Measurements from ENCODE around the gene ANAPC1.
"Not testable (repeated sequence)": the region's sequence is repeated elsewhere in the genome, so short reads cannot be mapped to it uniquely, and the experiment has no call there.

GRCh38 chr2:111838992-111839391, 45.0 kb downstream of the ANAPC1 start:
- not testable (repeated sequence) for TF ChIP-seq CTCF (IDR thresholded peaks at IDR 0.05; ENCODE audit: insufficient read depth, low read length, poor library complexity, severe bottlenecking); EZH2phosphoT487 (conservative IDR thresholded peaks at IDR 0.05; ENCODE audit: low read length)
